ENCODE data around the gene SETDB1. TPM values are rescaled to one million over a fixed set of nuclear protein-coding genes. Genes with fewer than 3 reads are reported as not detected.

The SETDB1 gene
- total and polyA plus RNA-seq, 2 of the 13 experiments (the other 11 are each of a cell fraction or from before 2014, with no cell fraction given): 33.1 to 34.6 TPM

- TF ChIP-seq SIN3A (IDR thresholded peaks at IDR 0.05; ENCODE audit: borderline replicate concordance, low read depth, low read length): peak; percentile 24; the same call in 1 of the 2 replicates
- TF ChIP-seq PLSCR1 (CRISPR knock-in tag; IDR thresholded peaks at IDR 0.05; ENCODE audit: borderline replicate concordance): no peak
- TF ChIP-seq, protein P1, sequence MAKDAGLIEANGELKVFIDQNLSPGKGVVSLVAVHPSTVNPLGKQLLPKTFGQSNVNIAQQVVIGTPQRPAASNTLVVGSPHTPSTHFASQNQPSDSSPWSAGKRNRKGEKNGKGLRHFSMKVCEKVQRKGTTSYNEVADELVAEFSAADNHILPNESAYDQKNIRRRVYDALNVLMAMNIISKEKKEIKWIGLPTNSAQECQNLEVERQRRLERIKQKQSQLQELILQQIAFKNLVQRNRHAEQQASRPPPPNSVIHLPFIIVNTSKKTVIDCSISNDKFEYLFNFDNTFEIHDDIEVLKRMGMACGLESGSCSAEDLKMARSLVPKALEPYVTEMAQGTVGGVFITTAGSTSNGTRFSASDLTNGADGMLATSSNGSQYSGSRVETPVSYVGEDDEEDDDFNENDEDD (CRISPR knock-in tag; IDR thresholded peaks at IDR 0.05; ENCODE audit: borderline replicate concordance): 0 out of 2 replicates have a peak, but pooled peaks have one; percentile 11
- TF ChIP-seq HBP1 (CRISPR knock-in tag; IDR thresholded peaks at IDR 0.05; ENCODE audit: low read depth): no peak
- TF ChIP-seq ZNF883 (CRISPR knock-in tag; IDR thresholded peaks at IDR 0.05; ENCODE audit: not compliant biosample characterization): peak; percentile 33
- no peak for TF ChIP-seq SP4 (CRISPR knock-in tag; IDR thresholded peaks at IDR 0.05)
- peak; percentile 32; the same call in 1 of the 2 replicates for TF ChIP-seq TMF1 (CRISPR knock-in tag; IDR thresholded peaks at IDR 0.05; ENCODE audit: low read depth)
- TF ChIP-seq HNRNPK (IDR thresholded peaks at IDR 0.05; ENCODE audit: low read depth, low read length, poor library complexity, severe bottlenecking): peak; percentile 92
- TF ChIP-seq, protein P2, sequence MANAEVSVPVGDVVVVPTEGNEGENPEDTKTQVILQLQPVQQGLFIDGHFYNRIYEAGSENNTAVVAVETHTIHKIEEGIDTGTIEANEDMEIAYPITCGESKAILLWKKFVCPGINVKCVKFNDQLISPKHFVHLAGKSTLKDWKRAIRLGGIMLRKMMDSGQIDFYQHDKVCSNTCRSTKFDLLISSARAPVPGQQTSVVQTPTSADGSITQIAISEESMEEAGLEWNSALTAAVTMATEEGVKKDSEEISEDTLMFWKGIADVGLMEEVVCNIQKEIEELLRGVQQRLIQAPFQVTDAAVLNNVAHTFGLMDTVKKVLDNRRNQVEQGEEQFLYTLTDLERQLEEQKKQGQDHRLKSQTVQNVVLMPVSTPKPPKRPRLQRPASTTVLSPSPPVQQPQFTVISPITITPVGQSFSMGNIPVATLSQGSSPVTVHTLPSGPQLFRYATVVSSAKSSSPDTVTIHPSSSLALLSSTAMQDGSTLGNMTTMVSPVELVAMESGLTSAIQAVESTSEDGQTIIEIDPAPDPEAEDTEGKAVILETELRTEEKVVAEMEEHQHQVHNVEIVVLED (CRISPR knock-in tag; IDR thresholded peaks at IDR 0.05; ENCODE audit: borderline replicate concordance): 0 out of 2 replicates have a peak, but pooled peaks have one; percentile 21
- 0 out of 2 replicates have a peak, but pooled peaks have one; percentile 38 for TF ChIP-seq ZBED4 (CRISPR knock-in tag; IDR thresholded peaks at IDR 0.05; ENCODE audit: borderline replicate concordance)
- TF ChIP-seq, protein P3, sequence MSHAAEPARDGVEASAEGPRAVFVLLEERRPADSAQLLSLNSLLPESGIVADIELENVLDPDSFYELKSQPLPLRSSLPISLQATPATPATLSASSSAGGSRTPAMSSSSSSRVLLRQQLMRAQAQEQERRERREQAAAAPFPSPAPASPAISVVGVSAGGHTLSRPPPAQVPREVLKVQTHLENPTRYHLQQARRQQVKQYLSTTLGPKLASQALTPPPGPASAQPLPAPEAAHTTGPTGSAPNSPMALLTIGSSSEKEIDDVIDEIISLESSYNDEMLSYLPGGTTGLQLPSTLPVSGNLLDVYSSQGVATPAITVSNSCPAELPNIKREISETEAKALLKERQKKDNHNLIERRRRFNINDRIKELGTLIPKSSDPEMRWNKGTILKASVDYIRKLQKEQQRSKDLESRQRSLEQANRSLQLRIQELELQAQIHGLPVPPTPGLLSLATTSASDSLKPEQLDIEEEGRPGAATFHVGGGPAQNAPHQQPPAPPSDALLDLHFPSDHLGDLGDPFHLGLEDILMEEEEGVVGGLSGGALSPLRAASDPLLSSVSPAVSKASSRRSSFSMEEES (CRISPR knock-in tag; IDR thresholded peaks at IDR 0.05): 0 out of 2 replicates have a peak, but pooled peaks have one; percentile 14
- TF ChIP-seq, protein P4, sequence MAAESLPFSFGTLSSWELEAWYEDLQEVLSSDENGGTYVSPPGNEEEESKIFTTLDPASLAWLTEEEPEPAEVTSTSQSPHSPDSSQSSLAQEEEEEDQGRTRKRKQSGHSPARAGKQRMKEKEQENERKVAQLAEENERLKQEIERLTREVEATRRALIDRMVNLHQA (CRISPR knock-in tag; IDR thresholded peaks at IDR 0.05): no peak
- peak; percentile 71; the same call in 1 of the 2 replicates for TF ChIP-seq KDM2A (CRISPR knock-in tag; IDR thresholded peaks at IDR 0.05; ENCODE audit: borderline replicate concordance, low read depth)
- TF ChIP-seq ZNF331 (CRISPR knock-in tag; IDR thresholded peaks at IDR 0.05): 0 out of 2 replicates have a peak, but pooled peaks have one; percentile 29
- TF ChIP-seq ZFP90 (CRISPR knock-in tag; IDR thresholded peaks at IDR 0.05; ENCODE audit: borderline replicate concordance): 0 out of 2 replicates have a peak, but pooled peaks have one; percentile 31
Observed at GRCh38 chr1:150974580-150975478, 48.7 kb downstream of the SETDB1 start, which contains the start of gene CERS2 (continued).
